Spleen (tissue), 7 donors: ENCODE results near the gene SH3TC2.

Experiments
- CTCF ChIP-seq, 11 experiments: fragments of 200-600 bp in 7 of 11; fragments of 450-650 bp in 4 of 11; sonication (generic) in 4 of 11; IDR thresholded peaks in 8 of 11; conservative IDR thresholded peaks in 3 of 11; 1 replicate in 7 of 11; 2 replicates in 4 of 11; pipeline versions ENCODE4 v1.4.0 to v1.8.0; 2016 to 2021; ENCODE audit warnings: antibody characterized with exemption in 11 of 11, inconsistent platforms in 4 of 11, mild to moderate bottlenecking in 1 of 11
- POLR2A ChIP-seq, 3 donors: fragments of 450-650 bp; IDR thresholded peaks; one replicate each; pipeline ENCODE4 v1.5.1; 2017; ENCODE audit warnings: antibody characterized with exemption in 3 of 3, mild to moderate bottlenecking in 1 of 3
- POLR2AphosphoS5 ChIP-seq, 3 donors: sonication (generic); formaldehyde crosslinking; IDR thresholded peaks; one replicate each; pipeline ENCODE4 v1.5.1; 2017; ENCODE audit warnings: antibody characterized with exemption in 3 of 3
- donor health status: DM: no; HTN: no; CAD: no; lungs with moderate emphysema.
- donor health status: DM: no; HTN: no; CAD: no.
- donor health status: DM: no; HTN: no; CAD: no.

- TF ChIP-seq CTCF (IDR thresholded peaks at IDR 0.05 in 8 of 11, conservative IDR thresholded peaks at IDR 0.05 in 3 of 11): no peak
- no peak for TF ChIP-seq POLR2A (IDR thresholded peaks at IDR 0.05)
- TF ChIP-seq POLR2AphosphoS5 (IDR thresholded peaks at IDR 0.05): no peak
These were observed 19.2 kb downstream of the SH3TC2 start for GRCh38 chr5:149043641-149044040.
